Measurements from ENCODE around the gene CRHR1.

Gene CRHR1

GRCh38 chr17:45789874-45790273, 5.8 kb downstream of the CRHR1 start:
- no peak for DNase-seq (ENCODE audit: low read depth in 2 of 2)

GRCh38 chr17:45790296-45790922, 6.3 kb downstream of the CRHR1 start:
- no peak for DNase-seq (ENCODE audit: low read depth in 2 of 2)

GRCh38 chr17:45791041-45791582, 7.0 kb downstream of the CRHR1 start:
- no peak for DNase-seq (ENCODE audit: low read depth in 2 of 2)

- no peak for DNase-seq (ENCODE audit: low read depth in 2 of 2)
Measured at GRCh38 chr17:45791935-45792334, 7.8 kb downstream of the CRHR1 start.

GRCh38 chr17:45792437-45792836, 8.3 kb downstream of the CRHR1 start:
- DNase-seq (ENCODE audit: low read depth in 2 of 2), result no peak

GRCh38 chr17:45792995-45793755, 9.1 kb downstream of the CRHR1 start:
- no peak for DNase-seq (ENCODE audit: low read depth in 2 of 2)

- DNase-seq (ENCODE audit: low read depth in 2 of 2), result no peak
Measured at GRCh38 chr17:45793999-45794540, 9.9 kb downstream of the CRHR1 start.

GRCh38 chr17:45794840-45795239, 10.7 kb downstream of the CRHR1 start:
- no peak for DNase-seq (ENCODE audit: low read depth in 2 of 2)

- DNase-seq (ENCODE audit: low read depth in 2 of 2), result no peak
Measured at GRCh38 chr17:45800816-45801215, 16.7 kb downstream of the CRHR1 start.

- no peak for DNase-seq (ENCODE audit: low read depth in 2 of 2)
Measured at GRCh38 chr17:45801421-45801820, 17.3 kb downstream of the CRHR1 start.

- DNase-seq (ENCODE audit: low read depth in 2 of 2), result no peak
Measured at GRCh38 chr17:45808845-45809244, 24.7 kb downstream of the CRHR1 start.

- DNase-seq (ENCODE audit: low read depth in 2 of 2), result no peak
Measured at GRCh38 chr17:45809499-45809898, 25.4 kb downstream of the CRHR1 start.

- peak in 1 of 2 experiments; percentile 1 for DNase-seq (ENCODE audit: low read depth in 2 of 2)
Measured at GRCh38 chr17:45812102-45812501, 28.0 kb downstream of the CRHR1 start.

- DNase-seq (ENCODE audit: low read depth in 2 of 2), result no peak
Measured at GRCh38 chr17:45813048-45813725, 29.1 kb downstream of the CRHR1 start.

- DNase-seq (ENCODE audit: low read depth in 2 of 2), result no peak
Measured at GRCh38 chr17:45814622-45815606, 30.8 kb downstream of the CRHR1 start.

- no peak for DNase-seq (ENCODE audit: low read depth in 2 of 2)
Measured at GRCh38 chr17:45815752-45816151, 31.6 kb downstream of the CRHR1 start.

- DNase-seq (ENCODE audit: low read depth in 2 of 2), result no peak
Measured at GRCh38 chr17:45818041-45818440, 33.9 kb downstream of the CRHR1 start.

- no peak for DNase-seq (ENCODE audit: low read depth in 2 of 2)
Measured at GRCh38 chr17:45818699-45819098, 34.6 kb downstream of the CRHR1 start.

GRCh38 chr17:45819632-45820031, 35.5 kb downstream of the CRHR1 start:
- DNase-seq (ENCODE audit: low read depth in 2 of 2), result no peak

GRCh38 chr17:45820052-45820780, 36.1 kb downstream of the CRHR1 start:
- DNase-seq (ENCODE audit: low read depth in 2 of 2), result no peak
